Memory B cell (primary cell): ENCODE data around the gene CFAP46.

ENCODE experiments used
- ATAC-seq: fragments of 150-1000 bp; cut with Tn5 transposase; 2 replicates; pipeline ENCODE4 v1.10.0; 2021; ENCODE audit warnings: low read depth, mild to moderate bottlenecking, moderate library complexity
- DNase-seq, 2 donors: peaks; one replicate each; pipeline ENCODE4 v3.0.0; 2022; ENCODE audit warnings: low spot score in 2 of 2
- H3K27ac Mint-ChIP-seq: one replicate; pipeline ENCODE4 v1.8.0; 2022; ENCODE audit warnings: mild to moderate bottlenecking, moderate library complexity, mixed read lengths
- H3K27me3 Mint-ChIP-seq: one replicate; pipeline ENCODE4 v1.8.0; 2022; ENCODE audit warnings: mixed read lengths
- H3K36me3 Mint-ChIP-seq: one replicate; pipeline ENCODE4 v1.8.0; 2022; ENCODE audit warnings: mild to moderate bottlenecking, mixed read lengths
- H3K4me1 Mint-ChIP-seq: one replicate; pipeline ENCODE4 v1.8.0; 2022; ENCODE audit warnings: mixed read lengths
- H3K4me3 Mint-ChIP-seq: one replicate; pipeline ENCODE4 v1.8.0; 2022; ENCODE audit warnings: mild to moderate bottlenecking, moderate library complexity, mixed read lengths
- H3K9me3 Mint-ChIP-seq: one replicate; pipeline ENCODE4 v1.8.0; 2022; ENCODE audit warnings: mixed read lengths

The CFAP46 gene

GRCh38 chr10:132947843-132948242, 5.5 kb upstream of the CFAP46 start:
- peaks cover 4% of the 10 kb centered on the region for H3K4me1 Mint-ChIP-seq
- H3K9me3 Mint-ChIP-seq, result peaks cover 2% of the 10 kb centered on the region
- no peak overlapping the region for H3K4me3 Mint-ChIP-seq
- ATAC-seq (no peak), DNase-seq (no peak)
- H3K27me3 Mint-ChIP-seq, result peaks cover 14% of the 10 kb centered on the region
- no peak overlapping the region for H3K27ac Mint-ChIP-seq
- no peaks in the 10 kb centered on the region for H3K36me3 Mint-ChIP-seq

DNA sequence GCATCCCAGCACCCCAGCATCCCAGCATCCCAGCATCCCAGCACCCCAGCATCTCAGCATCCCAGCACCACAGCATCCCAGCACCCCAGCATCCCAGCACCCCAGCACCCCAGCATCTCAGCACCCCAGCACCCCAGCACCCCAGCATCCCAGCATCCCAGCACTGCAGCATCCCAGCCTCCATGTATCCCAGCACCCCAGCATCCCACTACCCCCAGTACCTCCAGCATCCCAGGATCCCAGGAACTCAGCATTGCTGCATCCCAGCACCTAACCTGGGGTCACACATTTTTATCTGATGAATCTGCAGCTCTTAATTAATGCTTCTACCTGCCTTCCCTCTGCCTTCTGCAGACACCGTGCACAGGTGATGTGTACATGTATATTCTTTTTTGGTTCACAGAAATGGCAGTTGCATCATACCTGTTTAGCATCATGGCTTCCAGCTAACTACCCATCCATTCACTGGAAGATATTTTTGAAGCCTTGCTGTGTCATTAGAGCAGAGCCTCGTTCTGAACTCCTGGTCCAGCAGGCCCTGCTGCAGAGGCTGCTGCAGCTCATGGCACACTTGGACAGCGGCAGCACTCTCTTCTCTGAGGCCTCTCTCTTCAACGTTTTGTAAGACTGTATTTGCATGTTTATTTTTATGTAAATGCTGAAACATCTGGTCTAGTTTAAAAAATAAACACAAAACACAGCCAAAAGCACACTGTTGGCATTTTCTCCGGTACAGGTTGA, 4.6 kb upstream of the CFAP46 start:
- Mint-ChIP-seq H3K4me3 (no peak overlapping the region), H3K27ac (no peak overlapping the region), H3K36me3 (no peaks in the 10 kb centered on the region), H3K4me1 (peaks cover 4% of the 10 kb centered on the region), H3K27me3 (peaks cover 16% of the 10 kb centered on the region), H3K9me3 (peaks cover 2% of the 10 kb centered on the region)
- DNase-seq, result no peak
- ATAC-seq, result no peak

- DNase-seq (no peak), ATAC-seq (no peak)
- Mint-ChIP-seq H3K36me3 (no peaks in the 10 kb centered on the region), H3K27me3 (peaks cover 19% of the 10 kb centered on the region), H3K4me3 (no peak overlapping the region), H3K4me1 (peaks cover 6% of the 10 kb centered on the region), H3K27ac (no peak overlapping the region), H3K9me3 (peaks cover 2% of the 10 kb centered on the region)
Measured at GRCh38 chr10:132946311-132946710, 3.9 kb upstream of the CFAP46 start.

GRCh38 chr10:132945894-132946255, 3.5 kb upstream of the CFAP46 start:
- H3K27ac Mint-ChIP-seq, result no peak overlapping the region
- DNase-seq, result no peak
- no peaks in the 10 kb centered on the region for H3K36me3 Mint-ChIP-seq

GRCh38 chr10:132945125-132945893, 2.9 kb upstream of the CFAP46 start:
- Mint-ChIP-seq H3K9me3 (peaks cover 2% of the 10 kb centered on the region), H3K4me1 (peaks cover 11% of the 10 kb centered on the region), H3K36me3 (no peaks in the 10 kb centered on the region), H3K27ac (no peak overlapping the region), H3K4me3 (no peak overlapping the region), H3K27me3 (peaks cover 21% of the 10 kb centered on the region)
- ATAC-seq (no peak), DNase-seq (no peak)

More at GRCh38 chr10:132945894-132946255, 3.5 kb upstream of the CFAP46 start:
- Mint-ChIP-seq H3K27me3 (peaks cover 19% of the 10 kb centered on the region), H3K9me3 (peaks cover 2% of the 10 kb centered on the region), H3K4me3 (no peak overlapping the region), H3K4me1 (peaks cover 7% of the 10 kb centered on the region)
- no peak for ATAC-seq

DNA sequence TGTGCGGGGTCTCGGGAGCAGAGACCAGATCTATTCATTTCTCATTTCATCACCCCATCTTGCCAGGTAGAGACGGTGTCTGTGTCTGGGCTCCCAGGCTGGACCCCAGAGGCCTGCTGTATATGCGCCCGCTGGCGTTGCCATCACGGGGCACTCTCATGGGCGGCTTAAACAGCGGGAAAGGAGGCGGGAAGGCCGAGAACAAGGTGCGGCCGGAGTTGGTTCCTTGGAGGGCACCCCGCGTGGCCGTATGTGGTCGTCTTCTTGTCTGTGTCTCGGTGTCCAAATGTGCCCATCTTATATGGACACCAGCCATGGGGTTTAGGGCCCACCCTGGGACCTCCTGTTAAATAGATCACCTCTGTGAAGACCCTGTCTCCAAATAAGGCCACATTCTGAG, 2.1 kb upstream of the CFAP46 start:
- peaks cover 12% of the 10 kb centered on the region for H3K4me1 Mint-ChIP-seq
- no peak for ATAC-seq
- DNase-seq, result no peak
- peaks cover 26% of the 10 kb centered on the region for H3K27me3 Mint-ChIP-seq
- H3K4me3 Mint-ChIP-seq, result no peak overlapping the region
- H3K27ac Mint-ChIP-seq, result no peak overlapping the region
- no peaks in the 10 kb centered on the region for H3K36me3 Mint-ChIP-seq
- H3K9me3 Mint-ChIP-seq, result peaks cover 2% of the 10 kb centered on the region

DNA sequence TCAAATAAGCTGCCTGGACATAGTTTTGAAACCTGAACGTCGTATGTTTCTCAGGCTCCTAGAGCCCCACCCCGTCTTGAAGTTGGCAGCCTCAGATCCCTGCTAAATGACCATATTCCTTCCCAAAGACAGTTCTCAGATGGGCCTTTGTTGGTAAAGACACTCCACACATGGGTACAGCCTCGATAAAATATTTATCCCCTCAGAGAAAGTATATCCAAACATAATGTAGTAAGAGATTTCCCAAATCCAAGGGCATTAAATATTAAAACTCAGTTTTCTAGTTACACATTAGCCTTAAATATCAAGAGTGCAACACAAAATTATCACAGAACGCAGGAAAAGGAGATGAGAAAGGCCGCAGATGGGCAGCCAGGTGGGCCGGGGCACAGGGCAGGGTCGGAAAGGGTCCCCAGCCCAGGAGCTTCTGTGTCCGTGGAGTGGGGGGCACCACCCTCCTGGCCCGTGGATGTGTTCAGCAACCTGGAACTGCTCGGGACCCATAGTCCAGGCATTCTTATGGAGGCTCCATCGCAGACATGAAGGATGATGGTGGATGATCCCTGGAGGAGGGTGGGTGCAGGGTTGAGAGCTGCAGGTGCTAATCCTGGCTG, 1.5 kb upstream of the CFAP46 start:
- Mint-ChIP-seq H3K4me1 (peaks cover 14% of the 10 kb centered on the region), H3K9me3 (peaks cover 2% of the 10 kb centered on the region), H3K27ac (no peak overlapping the region), H3K36me3 (no peaks in the 10 kb centered on the region), H3K27me3 (peaks cover 31% of the 10 kb centered on the region), H3K4me3 (no peak overlapping the region)
- no peak for DNase-seq
- no peak for ATAC-seq

GRCh38 chr10:132943058-132943790, 854 bp upstream of the CFAP46 start:
- no peak for ATAC-seq

DNA sequence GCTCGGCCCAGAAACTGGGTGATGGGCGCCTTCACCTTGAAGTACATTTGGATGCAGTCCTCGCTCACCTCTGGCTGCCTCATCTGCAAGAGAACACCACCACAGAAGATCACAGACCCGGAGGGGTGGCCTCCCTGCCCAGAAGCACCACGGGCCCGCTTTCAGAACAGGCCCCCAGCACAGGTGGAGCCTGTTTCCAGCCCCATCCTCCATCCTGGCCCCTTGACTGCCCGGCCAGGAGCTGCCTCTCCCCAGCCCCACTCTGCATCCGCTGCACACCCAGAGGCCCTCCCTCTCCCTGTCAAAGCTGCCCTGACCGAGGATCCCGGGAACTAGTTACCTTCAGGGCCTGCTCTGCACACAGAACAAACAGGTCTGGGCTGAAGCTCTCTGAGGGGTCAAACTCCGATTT, 724 bp downstream of the CFAP46 start:
- H3K9me3 Mint-ChIP-seq, result no peaks in the 10 kb centered on the region
- H3K27me3 Mint-ChIP-seq, result peaks cover 31% of the 10 kb centered on the region
- no peak for ATAC-seq
- peak overlapping the region; percentile 54 for H3K4me3 Mint-ChIP-seq
- DNase-seq, result no peak
- H3K36me3 Mint-ChIP-seq, result no peaks in the 10 kb centered on the region
- H3K27ac Mint-ChIP-seq, result no peak overlapping the region
- H3K4me1 Mint-ChIP-seq, result peaks cover 16% of the 10 kb centered on the region

More at GRCh38 chr10:132943058-132943790, 854 bp upstream of the CFAP46 start:
- DNase-seq, result no peak
- Mint-ChIP-seq H3K36me3 (no peaks in the 10 kb centered on the region), H3K4me1 (peaks cover 16% of the 10 kb centered on the region), H3K4me3 (peak overlapping the region; percentile 74), H3K27ac (no peak overlapping the region), H3K27me3 (peaks cover 33% of the 10 kb centered on the region), H3K9me3 (peaks cover 2% of the 10 kb centered on the region)

- Mint-ChIP-seq H3K9me3 (no peaks in the 10 kb centered on the region), H3K27ac (peak overlapping the region; percentile 13), H3K27me3 (peaks cover 29% of the 10 kb centered on the region), H3K4me3 (peak overlapping the region; percentile 43), H3K36me3 (no peaks in the 10 kb centered on the region), H3K4me1 (peaks cover 16% of the 10 kb centered on the region)
- DNase-seq, result no peak
- ATAC-seq, result peak; percentile 70
Measured at GRCh38 chr10:132940791-132941465, 1.4 kb downstream of the CFAP46 start.

DNA sequence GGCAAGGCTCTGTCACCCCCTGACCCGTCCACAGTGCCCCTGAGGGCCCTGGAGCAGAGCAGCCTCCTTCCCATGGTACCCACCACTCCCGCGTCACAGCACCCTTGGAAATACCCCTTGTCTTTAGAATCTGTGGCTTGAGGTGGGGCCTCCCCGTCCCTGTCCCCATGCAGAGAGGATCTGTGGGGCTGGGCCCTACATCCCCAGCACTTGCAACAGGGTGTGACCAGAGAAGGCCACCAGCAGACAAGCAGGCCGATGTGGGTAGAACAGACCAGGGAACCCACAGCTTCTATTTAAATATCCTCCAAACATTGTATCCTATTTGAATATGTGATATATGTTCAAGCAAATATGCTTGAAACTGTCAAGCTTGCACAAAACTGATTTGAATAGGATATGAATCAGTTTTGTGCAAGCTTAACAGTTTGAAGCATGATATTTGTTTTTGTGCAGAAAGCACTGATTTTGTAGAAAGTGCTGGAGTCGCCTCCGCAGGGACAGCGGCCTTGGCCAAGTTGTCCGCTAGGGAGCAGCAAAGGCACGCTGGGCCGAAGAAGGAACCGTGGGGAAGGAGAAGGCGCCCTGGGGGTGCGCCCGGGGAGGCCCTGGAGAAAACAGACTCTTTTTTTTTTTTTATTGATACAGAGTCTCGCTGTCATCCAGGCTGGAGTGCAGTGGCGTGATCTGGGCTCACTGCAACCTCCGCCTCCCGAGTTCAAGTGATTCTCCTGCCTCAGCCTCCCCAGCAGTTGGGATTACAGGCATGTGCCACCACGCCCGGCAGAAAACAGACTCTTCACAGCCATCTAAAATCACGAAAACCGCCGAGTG, 2.2 kb downstream of the CFAP46 start:
- H3K36me3 Mint-ChIP-seq, result no peaks in the 10 kb centered on the region
- ATAC-seq, result peak; percentile 79
- peak overlapping the region; percentile 43 for H3K4me3 Mint-ChIP-seq
- peak overlapping the region; percentile 13 for H3K27ac Mint-ChIP-seq
- H3K4me1 Mint-ChIP-seq, result peaks cover 16% of the 10 kb centered on the region
- H3K9me3 Mint-ChIP-seq, result no peaks in the 10 kb centered on the region
- peak; percentile 47 for DNase-seq
- H3K27me3 Mint-ChIP-seq, result peaks cover 26% of the 10 kb centered on the region

GRCh38 chr10:132939378-132939955, 2.9 kb downstream of the CFAP46 start:
- no peaks in the 10 kb centered on the region for H3K36me3 Mint-ChIP-seq
- no peaks in the 10 kb centered on the region for H3K9me3 Mint-ChIP-seq
- no peak overlapping the region for H3K4me3 Mint-ChIP-seq
- no peak for ATAC-seq
- no peak for DNase-seq
- peak overlapping the region; percentile 13 for H3K27ac Mint-ChIP-seq
- peaks cover 16% of the 10 kb centered on the region for H3K4me1 Mint-ChIP-seq
- peaks cover 20% of the 10 kb centered on the region for H3K27me3 Mint-ChIP-seq
